Osteocyte (in vitro differentiated cells): Measurements from ENCODE around the gene PYDC2. TPM values are rescaled to one million over a fixed set of nuclear protein-coding genes. Genes with fewer than 3 reads are reported as not detected.

Experiments used
- DNase-seq: peaks from one replicate; pipeline ENCODE4 v3.0.0; 2021; ENCODE audit warnings: mixed read lengths; ENCODE audit not compliant: unreplicated experiment; ENCODE audit errors: extremely low spot score
- H3K27ac Mint-ChIP-seq: one replicate; pipeline ENCODE4 v1.8.0; 2021; ENCODE audit warnings: mild to moderate bottlenecking, mixed read lengths; ENCODE audit not compliant: unreplicated experiment
- H3K27me3 Mint-ChIP-seq: one replicate; pipeline ENCODE4 v1.8.0; 2021; ENCODE audit warnings: mixed read lengths; ENCODE audit not compliant: unreplicated experiment
- H3K36me3 Mint-ChIP-seq: one replicate; pipeline ENCODE4 v1.8.0; 2021; ENCODE audit warnings: mixed read lengths; ENCODE audit not compliant: unreplicated experiment
- H3K4me1 Mint-ChIP-seq: one replicate; pipeline ENCODE4 v1.8.0; 2021; ENCODE audit warnings: mixed read lengths; ENCODE audit not compliant: unreplicated experiment
- H3K4me3 Mint-ChIP-seq: one replicate; pipeline ENCODE4 v1.8.0; 2021; ENCODE audit warnings: mild to moderate bottlenecking, moderate library complexity, mixed read lengths; ENCODE audit not compliant: unreplicated experiment
- H3K9me3 Mint-ChIP-seq: one replicate; pipeline ENCODE4 v1.8.0; 2021; ENCODE audit warnings: mixed read lengths; ENCODE audit not compliant: unreplicated experiment
- CTCF ChIP-seq: fragments of 200-600 bp; sonication (generic); IDR thresholded peaks from 2 replicates; pipeline ENCODE4 v1.5.0; 2021; ENCODE audit warnings: antibody characterized with exemption, mild to moderate bottlenecking, moderate library complexity
- total RNA-seq: library from RNA; stranded (reverse); gene quantifications from 2 replicates; pipeline ENCODE4 v1.2.1, GENCODE V29; 2021

The PYDC2 gene
- total RNA-seq, 1 donor from 2014 or later: not detected

DNA sequence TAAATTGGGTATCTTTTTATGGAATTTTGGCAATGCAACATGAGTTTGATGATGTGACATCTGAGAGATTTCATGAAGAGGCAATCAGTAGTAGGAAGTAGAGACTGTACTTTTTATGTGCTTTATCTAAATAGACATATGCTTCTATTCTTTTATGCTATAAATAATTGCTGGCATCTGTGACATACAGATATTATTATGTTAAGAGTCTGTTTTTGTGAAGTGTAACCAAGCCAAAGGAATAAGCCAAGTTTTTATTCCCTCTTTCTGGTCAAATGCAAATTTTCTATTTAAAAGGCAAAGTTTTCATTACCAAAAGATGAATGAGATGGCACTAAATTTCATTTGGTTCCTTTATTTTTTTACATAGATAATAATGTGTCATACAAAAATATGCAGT is 32.4 kb downstream of the PYDC2 start:
- H3K4me3 Mint-ChIP-seq: no peak overlapping the region
- no peak overlapping the region for H3K27ac Mint-ChIP-seq
- no peaks in the 10 kb centered on the region for H3K4me1 Mint-ChIP-seq
- TF ChIP-seq CTCF: no peak
- H3K9me3 Mint-ChIP-seq: no peaks in the 10 kb centered on the region
- H3K27me3 Mint-ChIP-seq: peaks cover 12% of the 10 kb centered on the region
- no peak for DNase-seq
- no peaks in the 10 kb centered on the region for H3K36me3 Mint-ChIP-seq

- peaks cover 4% of the 10 kb centered on the region for H3K4me1 Mint-ChIP-seq
- H3K27me3 Mint-ChIP-seq: peaks cover 26% of the 10 kb centered on the region
- no peaks in the 10 kb centered on the region for H3K9me3 Mint-ChIP-seq
- DNase-seq: no peak
- H3K4me3 Mint-ChIP-seq: no peak overlapping the region
- H3K27ac Mint-ChIP-seq: no peak overlapping the region
- TF ChIP-seq CTCF: no peak
- H3K36me3 Mint-ChIP-seq: no peaks in the 10 kb centered on the region
These were observed 38.5 kb downstream of the PYDC2 start for GRCh38 chr3:191499307-191500080.

- no peak for TF ChIP-seq CTCF
These were observed 39.9 kb downstream of the PYDC2 start for GRCh38 chr3:191500892-191501291.

DNA sequence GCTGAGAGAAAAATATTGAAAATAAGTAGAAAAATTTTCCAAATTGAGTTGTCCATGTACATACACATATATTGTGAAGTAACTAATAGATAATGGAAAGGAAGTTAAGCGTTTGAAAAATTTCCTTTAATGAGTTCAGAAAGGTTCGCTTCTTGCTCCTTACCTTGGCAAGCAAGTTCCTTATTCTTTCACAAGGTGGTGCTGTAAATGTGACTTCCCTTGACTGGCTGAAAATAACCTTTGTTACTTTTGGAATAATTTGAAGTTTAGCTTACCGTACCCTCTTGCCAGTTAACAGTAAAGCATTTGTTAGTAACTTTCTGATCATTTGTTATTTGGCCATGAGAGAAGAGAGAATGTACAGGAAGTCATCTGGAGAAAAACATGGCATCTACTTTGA is 41.6 kb downstream of the PYDC2 start:
- no peak overlapping the region for H3K27ac Mint-ChIP-seq
- H3K4me3 Mint-ChIP-seq: no peak overlapping the region
- DNase-seq: no peak
- H3K4me1 Mint-ChIP-seq: peaks cover 4% of the 10 kb centered on the region
- peak; percentile 47 for TF ChIP-seq CTCF
- peaks cover 17% of the 10 kb centered on the region for H3K27me3 Mint-ChIP-seq
- no peaks in the 10 kb centered on the region for H3K36me3 Mint-ChIP-seq
- H3K9me3 Mint-ChIP-seq: no peaks in the 10 kb centered on the region

More at GRCh38 chr3:191500892-191501291, 39.9 kb downstream of the PYDC2 start:
- Mint-ChIP-seq H3K27ac (no peak overlapping the region), H3K36me3 (no peaks in the 10 kb centered on the region), H3K4me1 (peaks cover 4% of the 10 kb centered on the region), H3K27me3 (peaks cover 16% of the 10 kb centered on the region), H3K9me3 (no peaks in the 10 kb centered on the region), H3K4me3 (no peak overlapping the region)
- DNase-seq: no peak

DNA sequence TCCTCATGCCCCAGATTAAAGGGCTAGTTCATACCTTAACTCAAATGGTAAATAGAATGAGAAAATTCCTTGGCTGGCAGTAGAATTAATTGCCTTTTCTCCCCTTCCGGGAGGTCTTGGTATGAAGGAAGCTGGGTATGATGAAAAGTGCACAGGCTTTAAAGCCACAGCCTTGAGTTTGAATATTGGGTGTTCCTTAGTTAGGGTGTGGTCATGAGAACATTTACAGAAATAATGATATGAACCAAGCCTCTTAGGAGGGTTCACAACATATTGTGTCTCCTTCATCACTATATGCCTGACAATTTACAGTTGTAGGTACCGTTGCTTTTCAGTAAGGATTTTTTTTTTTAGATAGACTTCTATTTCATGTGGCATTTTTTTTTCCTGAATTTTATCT is 48.1 kb downstream of the PYDC2 start:
- Mint-ChIP-seq H3K9me3 (no peaks in the 10 kb centered on the region), H3K27me3 (peaks cover 8% of the 10 kb centered on the region), H3K4me1 (no peaks in the 10 kb centered on the region), H3K27ac (no peak overlapping the region), H3K4me3 (no peak overlapping the region), H3K36me3 (no peaks in the 10 kb centered on the region)
- TF ChIP-seq CTCF: no peak
- no peak for DNase-seq

Other genes with a start within 250 kb of the PYDC2 start
- 75.5 and 86.7 TPM in 2 replicates for gene CCDC50, start 131.8 kb upstream of the PYDC2 start, total RNA-seq
- 0.55 and 0.75 TPM in 2 replicates for gene UTS2B, start 130.6 kb upstream of the PYDC2 start, total RNA-seq